SU-DHL-6 (cell line): ENCODE data around the gene SF3B3.
"Not testable (repeated sequence)": the region's sequence is repeated elsewhere in the genome, so short reads cannot be mapped to it uniquely, and the experiment has no call there.

Experiments used
- EZH2phosphoT487 ChIP-seq: fragments of 200-600 bp; sonication (generic), shearing (Covaris generic); conservative IDR thresholded peaks from 2 replicates; pipeline ENCODE4 v1.6.1; 2018; ENCODE audit warnings: mild to moderate bottlenecking, antibody characterized with exemption, low read length, moderate library complexity, mixed read lengths
- TF ChIP-seq, protein P1 (sequence below): fragments of 200-600 bp; sonication (generic); IDR thresholded peaks from one replicate; pipeline ENCODE4 v1.5.1; 2017; ENCODE audit warnings: antibody characterized with exemption, mild to moderate bottlenecking, low read length, moderate library complexity; ENCODE audit not compliant: insufficient read depth, poor library complexity, severe bottlenecking

DNA sequence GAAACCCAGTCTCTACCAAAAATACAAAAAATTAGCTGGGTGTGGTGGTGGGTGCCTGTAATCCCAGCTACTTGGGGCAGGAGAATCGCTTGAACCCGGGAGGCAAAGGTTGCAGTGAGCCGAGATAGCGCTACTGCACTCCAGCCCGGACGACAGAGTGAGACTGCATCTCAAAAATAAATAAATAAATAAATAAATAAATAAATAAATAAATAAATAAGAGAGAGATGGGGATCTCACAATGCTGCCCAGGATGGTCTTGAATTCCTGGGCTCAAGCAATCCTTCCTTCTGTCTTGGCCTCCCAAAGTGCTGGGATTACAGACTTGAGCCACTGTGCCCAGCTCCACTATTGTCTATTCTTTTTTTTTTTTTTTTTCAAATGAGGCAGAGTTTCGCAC lies 6.3 kb downstream of the SF3B3 start:
- TF ChIP-seq, protein P1, sequence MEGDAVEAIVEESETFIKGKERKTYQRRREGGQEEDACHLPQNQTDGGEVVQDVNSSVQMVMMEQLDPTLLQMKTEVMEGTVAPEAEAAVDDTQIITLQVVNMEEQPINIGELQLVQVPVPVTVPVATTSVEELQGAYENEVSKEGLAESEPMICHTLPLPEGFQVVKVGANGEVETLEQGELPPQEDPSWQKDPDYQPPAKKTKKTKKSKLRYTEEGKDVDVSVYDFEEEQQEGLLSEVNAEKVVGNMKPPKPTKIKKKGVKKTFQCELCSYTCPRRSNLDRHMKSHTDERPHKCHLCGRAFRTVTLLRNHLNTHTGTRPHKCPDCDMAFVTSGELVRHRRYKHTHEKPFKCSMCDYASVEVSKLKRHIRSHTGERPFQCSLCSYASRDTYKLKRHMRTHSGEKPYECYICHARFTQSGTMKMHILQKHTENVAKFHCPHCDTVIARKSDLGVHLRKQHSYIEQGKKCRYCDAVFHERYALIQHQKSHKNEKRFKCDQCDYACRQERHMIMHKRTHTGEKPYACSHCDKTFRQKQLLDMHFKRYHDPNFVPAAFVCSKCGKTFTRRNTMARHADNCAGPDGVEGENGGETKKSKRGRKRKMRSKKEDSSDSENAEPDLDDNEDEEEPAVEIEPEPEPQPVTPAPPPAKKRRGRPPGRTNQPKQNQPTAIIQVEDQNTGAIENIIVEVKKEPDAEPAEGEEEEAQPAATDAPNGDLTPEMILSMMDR = not testable (repeated sequence)
- TF ChIP-seq EZH2phosphoT487 = not testable (repeated sequence)
